ENCODE data around the gene ARHGAP29.
A peak's percentile ranks its signal among the peaks of the same experiment; 100 is the strongest.

Gene ARHGAP29

GRCh38 chr1:94255476-94255875 is 18.1 kb upstream of the ARHGAP29 start:
- FAIRE-seq, result no peak
- no peak for DNase-seq (ENCODE audit: insufficient read length, low spot score)

GRCh38 chr1:94254073-94254810 is 16.9 kb upstream of the ARHGAP29 start:
- FAIRE-seq (no peak), DNase-seq (ENCODE audit: insufficient read length, low spot score) (no peak)
- TF ChIP-seq POLR2AphosphoS5 (IDR thresholded peaks at IDR 0.05; ENCODE audit: low read depth, low read length) (no peak), TAF1 (IDR thresholded peaks at IDR 0.05; ENCODE audit: low read depth, low read length) (no peak), POLR2A (IDR thresholded peaks at IDR 0.05; ENCODE audit: low read depth, low read length) (no peak), SPI1 (IDR thresholded peaks at IDR 0.05; ENCODE audit: low read depth, low read length) (no peak), PAX5 (IDR thresholded peaks at IDR 0.05; ENCODE audit: insufficient read depth, low read length, severe bottlenecking) (no peak), POU2F2 (IDR thresholded peaks at IDR 0.05; ENCODE audit: low read depth, low read length) (no peak)

More at GRCh38 chr1:94255476-94255875, 18.1 kb upstream of the ARHGAP29 start:
- no peak for TF ChIP-seq POLR2A (IDR thresholded peaks at IDR 0.05; ENCODE audit: low read depth, low read length)
- TF ChIP-seq TAF1 (IDR thresholded peaks at IDR 0.05; ENCODE audit: low read depth, low read length), result no peak
- TF ChIP-seq PAX5 (IDR thresholded peaks at IDR 0.05; ENCODE audit: insufficient read depth, low read length, severe bottlenecking), result no peak
- TF ChIP-seq POU2F2 (IDR thresholded peaks at IDR 0.05; ENCODE audit: low read depth, low read length), result no peak
- no peak for TF ChIP-seq POLR2AphosphoS5 (IDR thresholded peaks at IDR 0.05; ENCODE audit: low read depth, low read length)
- TF ChIP-seq SPI1 (IDR thresholded peaks at IDR 0.05; ENCODE audit: low read depth, low read length), result no peak

DNA sequence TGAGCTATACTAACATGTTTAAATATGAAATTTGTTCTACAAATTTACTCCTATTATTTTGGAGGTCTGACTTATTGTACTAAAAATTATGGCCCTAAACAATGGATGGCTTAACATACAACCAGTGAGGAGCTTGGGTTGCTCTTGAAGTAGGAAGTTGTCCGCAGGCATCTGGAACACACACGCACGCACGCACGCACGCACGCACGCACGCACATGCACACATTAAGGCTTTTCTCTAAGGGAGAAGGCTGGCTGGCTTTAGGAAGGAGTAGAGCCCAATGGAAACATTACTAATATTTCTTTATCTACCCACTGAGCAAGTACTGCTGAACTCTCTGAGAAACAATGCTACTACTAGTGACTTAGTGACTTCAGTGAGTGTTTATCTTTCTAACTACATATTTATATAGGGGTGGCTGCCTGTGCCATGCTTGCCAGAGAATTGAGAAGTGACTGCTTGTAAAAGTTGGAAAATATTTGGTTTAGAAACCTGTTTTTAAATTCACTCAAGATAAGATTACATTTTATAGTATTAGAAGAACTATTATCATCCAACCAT is 16.2 kb upstream of the ARHGAP29 start:
- TF ChIP-seq POLR2AphosphoS5 (IDR thresholded peaks at IDR 0.05; ENCODE audit: low read depth, low read length) (no peak), POU2F2 (IDR thresholded peaks at IDR 0.05; ENCODE audit: low read depth, low read length) (no peak), TAF1 (IDR thresholded peaks at IDR 0.05; ENCODE audit: low read depth, low read length) (no peak), PAX5 (IDR thresholded peaks at IDR 0.05; ENCODE audit: insufficient read depth, low read length, severe bottlenecking) (no peak), SPI1 (IDR thresholded peaks at IDR 0.05; ENCODE audit: low read depth, low read length) (no peak)
- no peak for FAIRE-seq
- no peak for DNase-seq (ENCODE audit: insufficient read length, low spot score)

DNA sequence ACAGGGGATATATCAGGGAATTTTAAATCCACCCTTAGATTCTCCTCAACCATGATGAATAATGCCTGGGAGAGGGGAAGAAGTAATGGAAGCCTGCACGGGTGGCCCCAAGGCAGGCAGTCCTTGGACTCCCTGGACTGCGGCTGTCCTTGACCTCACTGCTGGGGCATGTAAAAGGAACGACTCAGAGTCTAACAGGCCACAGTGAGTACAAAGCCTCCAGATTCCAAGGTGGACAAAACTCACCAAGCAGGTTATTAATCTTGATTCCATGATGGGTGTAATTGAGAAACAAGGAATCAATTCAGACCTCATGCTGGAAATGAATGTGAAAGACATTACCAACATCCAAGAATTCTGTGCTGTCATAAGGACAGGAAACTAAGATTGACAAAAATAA is 13.0 kb upstream of the ARHGAP29 start:
- FAIRE-seq (no peak), DNase-seq (ENCODE audit: insufficient read length, low spot score) (no peak)
- TF ChIP-seq POLR2AphosphoS5 (IDR thresholded peaks at IDR 0.05; ENCODE audit: low read depth, low read length) (no peak), PAX5 (IDR thresholded peaks at IDR 0.05; ENCODE audit: insufficient read depth, low read length, severe bottlenecking) (no peak), SPI1 (IDR thresholded peaks at IDR 0.05; ENCODE audit: low read depth, low read length) (no peak), POLR2A (IDR thresholded peaks at IDR 0.05; ENCODE audit: low read depth, low read length) (no peak), TAF1 (IDR thresholded peaks at IDR 0.05; ENCODE audit: low read depth, low read length) (no peak), POU2F2 (IDR thresholded peaks at IDR 0.05; ENCODE audit: low read depth, low read length) (no peak)

- FAIRE-seq, result no peak
- DNase-seq (ENCODE audit: insufficient read length, low spot score), result no peak
- TF ChIP-seq POLR2A (IDR thresholded peaks at IDR 0.05; ENCODE audit: low read depth, low read length), result no peak
Measured at GRCh38 chr1:94248956-94249688, 11.7 kb upstream of the ARHGAP29 start.

DNA sequence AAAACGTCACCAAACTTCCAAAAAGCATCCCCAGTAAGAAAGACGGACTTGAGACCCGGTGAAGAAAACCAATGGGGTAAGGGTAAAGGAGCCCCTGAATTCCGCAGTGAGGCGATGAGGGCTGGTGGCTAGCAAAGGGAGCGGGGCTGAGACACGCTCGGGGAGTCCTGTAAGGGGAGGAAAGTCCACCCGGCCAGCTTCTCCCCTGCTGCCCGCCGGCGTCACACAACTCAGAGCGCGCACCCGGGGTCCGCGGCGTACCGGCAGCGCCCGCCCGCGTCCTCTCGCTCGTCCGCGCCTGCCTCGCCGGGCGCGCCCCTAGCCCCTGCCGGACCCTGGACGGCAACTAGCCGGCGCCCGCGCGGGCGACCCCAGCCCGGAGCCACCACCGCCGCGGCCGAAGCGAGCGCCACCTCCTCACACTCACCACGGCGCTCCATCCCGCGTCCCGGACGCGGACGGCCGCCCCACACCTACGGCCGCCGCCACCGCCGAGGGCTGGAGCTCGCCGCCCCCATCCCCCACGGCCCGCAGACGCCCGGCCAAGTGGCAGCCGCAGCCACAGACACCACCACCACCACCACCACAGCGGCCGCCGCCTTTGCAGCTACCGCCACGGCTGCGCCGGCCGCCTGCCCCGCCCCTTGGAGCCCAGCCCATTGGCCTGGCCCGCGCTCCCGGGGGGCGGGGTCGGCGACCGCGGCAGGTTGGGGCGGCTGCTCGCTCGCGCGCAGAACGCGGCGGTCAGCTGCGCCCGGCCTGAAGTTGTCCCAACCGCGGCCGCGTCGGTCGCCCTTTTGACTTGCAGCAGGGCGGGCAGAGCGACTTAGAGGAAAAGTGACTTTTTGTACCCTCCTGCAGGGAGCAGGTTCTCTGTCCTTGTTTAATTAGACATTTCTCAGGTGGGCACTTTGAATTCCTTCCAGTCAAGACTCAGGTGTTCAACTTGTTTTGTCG is 10.0 kb upstream of the ARHGAP29 start:
- DNase-seq (ENCODE audit: insufficient read length, low spot score), result peak; percentile 43
- no peak for TF ChIP-seq POLR2A (IDR thresholded peaks at IDR 0.05; ENCODE audit: low read depth, low read length)
- TF ChIP-seq TAF1 (IDR thresholded peaks at IDR 0.05; ENCODE audit: low read depth, low read length), result no peak
- TF ChIP-seq POLR2AphosphoS5 (IDR thresholded peaks at IDR 0.05; ENCODE audit: low read depth, low read length), result no peak
- no peak for TF ChIP-seq POU2F2 (IDR thresholded peaks at IDR 0.05; ENCODE audit: low read depth, low read length)
- no peak for TF ChIP-seq PAX5 (IDR thresholded peaks at IDR 0.05; ENCODE audit: insufficient read depth, low read length, severe bottlenecking)
- no peak for TF ChIP-seq SPI1 (IDR thresholded peaks at IDR 0.05; ENCODE audit: low read depth, low read length)
- FAIRE-seq, result no peak

GRCh38 chr1:94246692-94247137 is 9.3 kb upstream of the ARHGAP29 start:
- FAIRE-seq (no peak), DNase-seq (ENCODE audit: insufficient read length, low spot score) (no peak)
- TF ChIP-seq POU2F2 (IDR thresholded peaks at IDR 0.05; ENCODE audit: low read depth, low read length) (no peak), SPI1 (IDR thresholded peaks at IDR 0.05; ENCODE audit: low read depth, low read length) (no peak), PAX5 (IDR thresholded peaks at IDR 0.05; ENCODE audit: insufficient read depth, low read length, severe bottlenecking) (no peak), TAF1 (IDR thresholded peaks at IDR 0.05; ENCODE audit: low read depth, low read length) (no peak), POLR2A (IDR thresholded peaks at IDR 0.05; ENCODE audit: low read depth, low read length) (no peak)

GRCh38 chr1:94245747-94246438 is 8.5 kb upstream of the ARHGAP29 start:
- DNase-seq (ENCODE audit: insufficient read length, low spot score) (no peak), FAIRE-seq (no peak)
- no peak for TF ChIP-seq POLR2A (IDR thresholded peaks at IDR 0.05; ENCODE audit: low read depth, low read length)
- no peak for TF ChIP-seq POLR2AphosphoS5 (IDR thresholded peaks at IDR 0.05; ENCODE audit: low read depth, low read length)
- TF ChIP-seq POU2F2 (IDR thresholded peaks at IDR 0.05; ENCODE audit: low read depth, low read length), result no peak
- TF ChIP-seq PAX5 (IDR thresholded peaks at IDR 0.05; ENCODE audit: insufficient read depth, low read length, severe bottlenecking), result no peak
- no peak for TF ChIP-seq SPI1 (IDR thresholded peaks at IDR 0.05; ENCODE audit: low read depth, low read length)
- TF ChIP-seq TAF1 (IDR thresholded peaks at IDR 0.05; ENCODE audit: low read depth, low read length), result no peak
